ENCODE data around the gene ZBTB49. TPM values are rescaled to one million over a fixed set of nuclear protein-coding genes. Genes with fewer than 3 reads are reported as not detected.

The ZBTB49 gene
- total RNA-seq, 2 donors from 2014 or later = 8.4 to 10.2 TPM

GRCh38 chr4:4320528-4320927, 30.5 kb downstream of the ZBTB49 start:
- ATAC-seq (ENCODE audit: insufficient number of reproducible peaks, low FRiP score, low read depth) (no peak), DNase-seq (ENCODE audit: low spot score) (no peak)
- Histone ChIP-seq H3K27ac (no peak overlapping the region), H3K9me3 (no peaks in the 10 kb centered on the region), H3K36me3 (peaks cover 34% of the 10 kb centered on the region), H3K4me3 (no peak overlapping the region), H3K27me3 (replicated peaks; ENCODE audit: insufficient read depth) (no peaks in the 10 kb centered on the region), H3K4me1 (ENCODE audit: control insufficient read depth in 1 of 2, low read depth in 2 of 2) (no peaks in the 10 kb centered on the region)
- TF ChIP-seq CTCF (IDR thresholded peaks at IDR 0.05) = no peak

- TF ChIP-seq CTCF (IDR thresholded peaks at IDR 0.05) = no peak
- Histone ChIP-seq H3K27me3 (replicated peaks; ENCODE audit: insufficient read depth) (no peaks in the 10 kb centered on the region), H3K36me3 (peaks cover 29% of the 10 kb centered on the region), H3K4me1 (ENCODE audit: control insufficient read depth in 1 of 2, low read depth in 2 of 2) (no peaks in the 10 kb centered on the region), H3K9me3 (no peaks in the 10 kb centered on the region), H3K4me3 (no peak overlapping the region), H3K27ac (no peak overlapping the region)
- DNase-seq (ENCODE audit: low spot score) (no peak), ATAC-seq (ENCODE audit: insufficient number of reproducible peaks, low FRiP score, low read depth) (no peak)
Observed at GRCh38 chr4:4320951-4321714, 31.1 kb downstream of the ZBTB49 start.

GRCh38 chr4:4321951-4322688, 32.1 kb downstream of the ZBTB49 start:
- DNase-seq (ENCODE audit: low spot score) = no peak

GRCh38 chr4:4323705-4324534, 33.9 kb downstream of the ZBTB49 start:
- DNase-seq (ENCODE audit: low spot score) = no peak
- H3K27ac ChIP-seq = no peak overlapping the region
- H3K36me3 ChIP-seq = peaks cover 19% of the 10 kb centered on the region
- no peak overlapping the region for H3K4me3 ChIP-seq
- no peaks in the 10 kb centered on the region for H3K27me3 ChIP-seq (replicated peaks; ENCODE audit: insufficient read depth)
- TF ChIP-seq CTCF (IDR thresholded peaks at IDR 0.05) = no peak
- no peaks in the 10 kb centered on the region for H3K4me1 ChIP-seq (ENCODE audit: control insufficient read depth in 1 of 2, low read depth in 2 of 2)
- ATAC-seq (ENCODE audit: insufficient number of reproducible peaks, low FRiP score, low read depth) = no peak
- no peaks in the 10 kb centered on the region for H3K9me3 ChIP-seq

More at GRCh38 chr4:4321951-4322688, 32.1 kb downstream of the ZBTB49 start:
- no peaks in the 10 kb centered on the region for H3K4me1 ChIP-seq (ENCODE audit: control insufficient read depth in 1 of 2, low read depth in 2 of 2)
- no peaks in the 10 kb centered on the region for H3K9me3 ChIP-seq
- H3K27me3 ChIP-seq (replicated peaks; ENCODE audit: insufficient read depth) = no peaks in the 10 kb centered on the region
- H3K27ac ChIP-seq = no peak overlapping the region
- H3K4me3 ChIP-seq = no peak overlapping the region
- H3K36me3 ChIP-seq = peaks cover 29% of the 10 kb centered on the region
- TF ChIP-seq CTCF (IDR thresholded peaks at IDR 0.05) = no peak
- ATAC-seq (ENCODE audit: insufficient number of reproducible peaks, low FRiP score, low read depth) = no peak

GRCh38 chr4:4325321-4325720, 35.3 kb downstream of the ZBTB49 start:
- no peaks in the 10 kb centered on the region for H3K4me1 ChIP-seq (ENCODE audit: control insufficient read depth in 1 of 2, low read depth in 2 of 2)
- H3K4me3 ChIP-seq = no peak overlapping the region
- no peak for TF ChIP-seq CTCF (IDR thresholded peaks at IDR 0.05)
- H3K9me3 ChIP-seq = no peaks in the 10 kb centered on the region
- ATAC-seq (ENCODE audit: insufficient number of reproducible peaks, low FRiP score, low read depth) (no peak), DNase-seq (ENCODE audit: low spot score) (no peak)
- H3K27me3 ChIP-seq (replicated peaks; ENCODE audit: insufficient read depth) = no peaks in the 10 kb centered on the region
- H3K27ac ChIP-seq = no peak overlapping the region
- H3K36me3 ChIP-seq = peaks cover 15% of the 10 kb centered on the region
